GM19468 (cell line): Measurements from ENCODE around the gene ZNF697.
A peak's percentile ranks its signal among the peaks of the same experiment; 100 is the strongest.

ENCODE experiments used
- ATAC-seq: cut with Tn5 transposase; IDR thresholded peaks from one replicate; pipeline ENCODE4 v1.9.1; 2021; ENCODE audit warnings: mild to moderate bottlenecking, moderate library complexity, moderate number of reproducible peaks; ENCODE audit not compliant: unreplicated experiment; ENCODE audit errors: extremely low read depth

Gene ZNF697

GRCh38 chr1:119667173-119667572 lies 19.1 kb upstream of the ZNF697 start:
- no peak for ATAC-seq

- no peak for ATAC-seq
Observed at GRCh38 chr1:119664067-119664466, 16.0 kb upstream of the ZNF697 start.

- ATAC-seq, result peak; percentile 41
Observed at GRCh38 chr1:119662034-119662437, 14.0 kb upstream of the ZNF697 start.

- ATAC-seq, result peak; percentile 46
Observed at GRCh38 chr1:119660253-119661083, 12.4 kb upstream of the ZNF697 start.

GRCh38 chr1:119659628-119660027 lies 11.6 kb upstream of the ZNF697 start:
- no peak for ATAC-seq

- ATAC-seq, result peak; percentile 72
Observed at GRCh38 chr1:119656410-119656955, 8.4 kb upstream of the ZNF697 start.

GRCh38 chr1:119655154-119655553 lies 7.1 kb upstream of the ZNF697 start:
- no peak for ATAC-seq

- no peak for ATAC-seq
Observed at GRCh38 chr1:119653839-119654170, 5.7 kb upstream of the ZNF697 start.

- no peak for ATAC-seq
Observed at GRCh38 chr1:119653135-119653838, 5.2 kb upstream of the ZNF697 start.

GRCh38 chr1:119652587-119652986 lies 4.5 kb upstream of the ZNF697 start:
- no peak for ATAC-seq

GRCh38 chr1:119651641-119652040 lies 3.6 kb upstream of the ZNF697 start:
- ATAC-seq, result no peak

- ATAC-seq, result no peak
Observed at GRCh38 chr1:119651133-119651532, 3.1 kb upstream of the ZNF697 start.

- no peak for ATAC-seq
Observed at GRCh38 chr1:119648620-119649004, 546 bp upstream of the ZNF697 start.

- ATAC-seq, result no peak
Observed at GRCh38 chr1:119647228-119647733, 785 bp downstream of the ZNF697 start.

- ATAC-seq, result no peak
Observed at GRCh38 chr1:119646521-119647227, 1.4 kb downstream of the ZNF697 start.

- no peak for ATAC-seq
Observed at GRCh38 chr1:119639109-119639508, 9.0 kb downstream of the ZNF697 start.

- ATAC-seq, result no peak
Observed at GRCh38 chr1:119637710-119638109, 10.4 kb downstream of the ZNF697 start.

GRCh38 chr1:119636491-119637089 lies 11.5 kb downstream of the ZNF697 start:
- no peak for ATAC-seq

GRCh38 chr1:119635811-119636390 lies 12.2 kb downstream of the ZNF697 start:
- no peak for ATAC-seq

- ATAC-seq, result no peak
Observed at GRCh38 chr1:119634016-119634415, 14.1 kb downstream of the ZNF697 start.
